GM21737 (cell line): ENCODE measurements around the gene EMX2.
"Not testable (repeated sequence)": the region's sequence is repeated elsewhere in the genome, so short reads cannot be mapped to it uniquely, and the experiment has no call there.

Experiments
- ATAC-seq: cut with Tn5 transposase; IDR thresholded peaks from one replicate; pipeline ENCODE4 v1.9.1; 2021; ENCODE audit warnings: mild to moderate bottlenecking, moderate library complexity; ENCODE audit not compliant: unreplicated experiment

Gene EMX2

GRCh38 chr10:117554241-117554814, 11.8 kb downstream of the EMX2 start:
- no peak for ATAC-seq

GRCh38 chr10:117555017-117555416, 12.5 kb downstream of the EMX2 start:
- no peak for ATAC-seq

GRCh38 chr10:117555863-117556262, 13.3 kb downstream of the EMX2 start:
- no peak for ATAC-seq

GRCh38 chr10:117556356-117556755, 13.8 kb downstream of the EMX2 start:
- ATAC-seq = no peak

GRCh38 chr10:117559712-117560111, 17.2 kb downstream of the EMX2 start:
- ATAC-seq = no peak

GRCh38 chr10:117560942-117561341, 18.4 kb downstream of the EMX2 start:
- no peak for ATAC-seq

GRCh38 chr10:117562220-117562619, 19.7 kb downstream of the EMX2 start:
- no peak for ATAC-seq

- ATAC-seq = no peak
Observed at GRCh38 chr10:117562896-117563737, 20.6 kb downstream of the EMX2 start.

- ATAC-seq = no peak
Observed at GRCh38 chr10:117563780-117564179, 21.2 kb downstream of the EMX2 start.

GRCh38 chr10:117565068-117565467, 22.5 kb downstream of the EMX2 start:
- no peak for ATAC-seq

- ATAC-seq = no peak
Observed at GRCh38 chr10:117568334-117568733, 25.8 kb downstream of the EMX2 start.

- ATAC-seq = no peak
Observed at GRCh38 chr10:117569610-117570390, 27.3 kb downstream of the EMX2 start.

- no peak for ATAC-seq
Observed at GRCh38 chr10:117570880-117571279, 28.3 kb downstream of the EMX2 start.

GRCh38 chr10:117574498-117575146, 32.1 kb downstream of the EMX2 start:
- ATAC-seq = no peak

- ATAC-seq = no peak
Observed at GRCh38 chr10:117578490-117578889, 35.9 kb downstream of the EMX2 start.

GRCh38 chr10:117578999-117579590, 36.5 kb downstream of the EMX2 start:
- ATAC-seq = no peak

GRCh38 chr10:117581961-117582360, 39.4 kb downstream of the EMX2 start:
- ATAC-seq = no peak

GRCh38 chr10:117584831-117585230, 42.3 kb downstream of the EMX2 start:
- not testable (repeated sequence) for ATAC-seq

GRCh38 chr10:117587036-117587435, 44.5 kb downstream of the EMX2 start:
- no peak for ATAC-seq

- no peak for ATAC-seq
Observed at GRCh38 chr10:117590101-117590875, 47.7 kb downstream of the EMX2 start.
